Kidney epithelial cell (primary cell): ENCODE data around the gene GRIN2B. TPM values are rescaled to one million over a fixed set of nuclear protein-coding genes. Genes with fewer than 3 reads are reported as not detected.

Experiments used
- DNase-seq: peaks from one replicate; pipeline ENCODE4 v3.0.0-alpha.2; 2010; ENCODE audit warnings: low read depth
- H3K27me3 ChIP-seq: 2 replicates; pipeline ENCODE4 v1.6.0; 2011; ENCODE audit warnings: low read length; ENCODE audit not compliant: control insufficient read depth, insufficient read depth
- H3K36me3 ChIP-seq: 2 replicates; pipeline ENCODE4 v1.5.1; 2011; ENCODE audit warnings: low read length; ENCODE audit not compliant: control insufficient read depth, insufficient read depth
- H3K4me3 ChIP-seq: 2 replicates; pipeline ENCODE4 v1.5.1; 2011; ENCODE audit warnings: low read depth, mild to moderate bottlenecking, control low read depth, low read length
- CTCF ChIP-seq: IDR thresholded peaks from 2 replicates; pipeline ENCODE4 v1.5.1; 2011; ENCODE audit warnings: mild to moderate bottlenecking, moderate library complexity, low read length, control low read depth, inconsistent platforms; ENCODE audit not compliant: insufficient read depth, poor library complexity, severe bottlenecking
- total RNA-seq: library from RNA; depleted of rRNA; stranded (reverse); fragments of >200 nt; gene quantifications from 2 replicates; pipeline ENCODE4 v1.2.3, GENCODE V29; 2015

The GRIN2B gene
- total RNA-seq, 1 donor from 2014 or later, result 0.04 TPM

DNA sequence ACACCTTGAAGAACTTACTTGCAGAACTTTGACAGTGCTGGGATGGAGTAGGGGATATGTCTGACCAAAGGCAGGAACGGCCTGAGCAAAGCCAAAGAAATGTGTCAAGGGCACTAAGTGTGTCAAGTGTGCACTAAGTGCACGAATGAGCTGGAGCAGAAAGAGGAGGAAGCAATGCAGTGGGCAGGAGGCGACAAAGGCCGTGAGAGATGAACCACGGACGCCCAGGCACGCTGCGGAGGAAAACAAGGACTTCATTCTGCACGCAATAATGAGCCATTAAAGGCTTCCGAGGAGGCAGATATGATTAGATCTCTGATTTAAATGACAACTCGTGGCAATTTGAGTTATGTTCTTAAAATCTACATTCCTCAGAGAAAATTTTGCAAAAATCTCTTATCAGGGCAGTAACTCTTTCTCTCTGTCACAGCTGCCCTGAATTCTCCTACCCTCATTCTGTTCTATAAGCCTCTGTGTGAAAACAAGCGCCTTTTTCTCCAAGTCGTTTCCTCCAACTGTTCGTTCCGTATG is 25.3 kb downstream of the GRIN2B start:
- TF ChIP-seq CTCF, result no peak
- Histone ChIP-seq H3K36me3 (no peaks in the 10 kb centered on the region), H3K27me3 (no peaks in the 10 kb centered on the region), H3K4me3 (no peak overlapping the region)
- DNase-seq, result no peak

GRCh38 chr12:13952096-13952495 is 29.3 kb downstream of the GRIN2B start:
- no peak overlapping the region for H3K4me3 ChIP-seq
- no peak for DNase-seq
- H3K27me3 ChIP-seq, result no peaks in the 10 kb centered on the region
- no peaks in the 10 kb centered on the region for H3K36me3 ChIP-seq
- no peak for TF ChIP-seq CTCF

- TF ChIP-seq CTCF, result no peak
- DNase-seq, result no peak
- H3K27me3 ChIP-seq, result no peaks in the 10 kb centered on the region
- H3K36me3 ChIP-seq, result no peaks in the 10 kb centered on the region
- no peak overlapping the region for H3K4me3 ChIP-seq
These were observed 30.9 kb downstream of the GRIN2B start for GRCh38 chr12:13950502-13950901.

- TF ChIP-seq CTCF, result no peak
- no peak for DNase-seq
- H3K27me3 ChIP-seq, result no peaks in the 10 kb centered on the region
These were observed 32.8 kb downstream of the GRIN2B start for GRCh38 chr12:13948621-13949020.

GRCh38 chr12:13947276-13947946 is 34.0 kb downstream of the GRIN2B start:
- DNase-seq, result peak; percentile 92

More at GRCh38 chr12:13948621-13949020, 32.8 kb downstream of the GRIN2B start:
- H3K4me3 ChIP-seq, result no peak overlapping the region
- no peaks in the 10 kb centered on the region for H3K36me3 ChIP-seq

More at GRCh38 chr12:13947276-13947946, 34.0 kb downstream of the GRIN2B start:
- no peak for TF ChIP-seq CTCF
- H3K27me3 ChIP-seq, result no peaks in the 10 kb centered on the region
- no peaks in the 10 kb centered on the region for H3K36me3 ChIP-seq
- no peak overlapping the region for H3K4me3 ChIP-seq
